Fibroblast of gingiva (primary cell): Measurements from ENCODE around the gene AIM2.
"Not testable (repeated sequence)": the region's sequence is repeated elsewhere in the genome, so short reads cannot be mapped to it uniquely, and the experiment has no call there.

Experiments
- DNase-seq: peaks from one replicate; pipeline ENCODE4 v3.0.0-alpha.2; 2011; ENCODE audit warnings: low read depth

Gene AIM2

DNA sequence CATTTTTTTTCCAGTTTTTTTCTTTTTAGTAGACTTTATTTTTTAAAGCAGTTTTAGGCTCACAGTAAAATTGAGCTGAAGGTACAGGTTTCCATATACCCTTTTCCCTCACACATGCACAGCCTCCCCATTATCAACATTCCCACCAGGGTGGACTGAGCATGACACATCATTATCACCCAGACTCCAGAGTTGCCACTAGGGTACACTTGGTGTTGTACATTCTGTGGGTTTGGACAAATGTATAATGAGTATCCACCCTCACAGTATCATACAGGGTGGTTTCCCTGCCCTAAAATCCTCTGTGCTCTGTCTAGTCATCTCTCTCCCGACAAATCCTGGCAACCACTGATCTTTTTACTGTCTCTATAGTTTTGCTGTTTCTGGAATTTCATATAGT lies 3.0 kb upstream of the AIM2 start:
- DNase-seq = no peak

DNA sequence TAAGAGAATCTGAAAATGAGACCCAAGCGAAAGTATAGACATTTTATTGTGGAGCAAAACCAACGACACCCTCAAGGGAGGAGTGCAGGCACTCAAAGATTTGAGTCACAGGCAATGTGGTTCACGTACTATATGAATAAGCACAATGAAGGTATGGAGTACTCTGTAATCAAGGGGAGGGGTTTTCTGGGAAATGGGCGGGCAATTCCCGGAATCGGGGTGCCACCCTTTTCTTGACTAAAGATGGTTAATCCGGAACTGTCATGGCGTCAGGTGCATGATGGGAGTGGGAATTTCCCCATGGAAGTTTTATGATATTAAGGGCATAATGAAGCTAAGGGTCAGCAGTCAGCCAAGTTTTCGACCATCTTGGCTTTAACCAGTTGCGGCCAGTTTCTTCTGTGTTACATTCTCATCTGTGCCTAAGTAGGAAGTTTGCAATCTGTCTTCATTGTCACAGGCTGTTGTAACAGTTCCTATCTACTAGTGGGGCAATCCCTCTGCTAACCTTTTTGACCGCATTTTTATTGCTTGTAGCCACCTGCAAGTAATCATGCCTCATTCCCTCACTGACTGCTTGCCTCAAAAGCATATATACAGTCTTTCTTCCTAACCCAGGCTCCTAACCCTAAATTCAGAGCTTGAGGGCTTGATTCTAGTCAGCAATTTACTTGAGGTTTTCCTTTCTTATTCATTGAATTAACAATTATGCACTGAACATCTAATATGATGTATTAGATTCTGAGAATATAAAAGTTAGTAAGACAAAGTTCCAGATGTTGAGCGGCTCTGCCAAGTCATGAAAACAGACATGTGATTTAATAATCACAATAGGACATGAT lies 775 bp upstream of the AIM2 start:
- no peak for DNase-seq

DNA sequence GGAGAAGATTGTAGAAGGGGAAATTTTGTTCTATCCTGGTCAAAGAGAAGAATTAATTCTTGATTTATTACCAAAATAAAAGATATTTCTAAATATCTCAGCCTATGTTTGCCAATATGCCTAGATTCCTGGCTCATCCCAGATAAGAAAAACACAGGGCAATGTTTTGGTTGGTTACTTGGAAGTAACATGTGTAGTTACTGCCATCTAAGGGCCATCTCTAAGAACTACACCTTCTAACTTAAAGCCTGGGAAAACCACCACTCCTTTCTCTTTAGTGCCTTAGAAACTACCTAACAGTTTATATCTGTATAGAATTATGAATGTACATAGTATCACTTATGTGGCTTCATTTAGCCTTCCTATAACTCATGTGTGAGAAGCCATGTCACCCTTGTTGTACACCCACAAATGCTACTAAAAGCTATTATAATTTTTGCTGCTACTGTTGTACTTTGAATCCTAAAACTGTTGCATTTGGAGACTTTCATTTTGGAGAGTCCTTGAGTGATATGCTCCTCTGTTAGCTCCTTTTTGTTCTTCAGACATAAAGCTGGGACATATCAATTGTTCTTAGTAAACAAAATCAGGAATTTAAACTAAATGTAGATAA lies 4.5 kb downstream of the AIM2 start:
- peak; percentile 70 for DNase-seq

DNA sequence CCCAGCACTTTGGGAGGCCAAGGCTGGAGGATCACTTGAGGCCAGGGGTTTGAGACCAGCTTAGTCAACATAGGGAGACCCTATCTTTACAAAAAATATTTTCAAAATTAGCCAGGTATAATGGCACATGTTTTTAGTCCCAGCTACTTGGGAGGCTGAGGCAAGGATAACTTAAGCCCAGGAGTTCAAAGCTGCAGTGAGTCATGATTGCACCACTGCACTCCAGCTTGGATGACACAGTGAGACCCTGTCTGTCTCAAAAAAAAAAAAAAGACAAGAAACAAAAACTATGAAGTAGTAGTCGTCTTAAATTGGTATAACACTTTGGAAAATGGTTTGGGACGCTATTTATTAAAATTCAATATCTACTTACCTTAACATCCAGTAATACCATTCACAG lies 7.7 kb downstream of the AIM2 start:
- peak; percentile 43 for DNase-seq

DNA sequence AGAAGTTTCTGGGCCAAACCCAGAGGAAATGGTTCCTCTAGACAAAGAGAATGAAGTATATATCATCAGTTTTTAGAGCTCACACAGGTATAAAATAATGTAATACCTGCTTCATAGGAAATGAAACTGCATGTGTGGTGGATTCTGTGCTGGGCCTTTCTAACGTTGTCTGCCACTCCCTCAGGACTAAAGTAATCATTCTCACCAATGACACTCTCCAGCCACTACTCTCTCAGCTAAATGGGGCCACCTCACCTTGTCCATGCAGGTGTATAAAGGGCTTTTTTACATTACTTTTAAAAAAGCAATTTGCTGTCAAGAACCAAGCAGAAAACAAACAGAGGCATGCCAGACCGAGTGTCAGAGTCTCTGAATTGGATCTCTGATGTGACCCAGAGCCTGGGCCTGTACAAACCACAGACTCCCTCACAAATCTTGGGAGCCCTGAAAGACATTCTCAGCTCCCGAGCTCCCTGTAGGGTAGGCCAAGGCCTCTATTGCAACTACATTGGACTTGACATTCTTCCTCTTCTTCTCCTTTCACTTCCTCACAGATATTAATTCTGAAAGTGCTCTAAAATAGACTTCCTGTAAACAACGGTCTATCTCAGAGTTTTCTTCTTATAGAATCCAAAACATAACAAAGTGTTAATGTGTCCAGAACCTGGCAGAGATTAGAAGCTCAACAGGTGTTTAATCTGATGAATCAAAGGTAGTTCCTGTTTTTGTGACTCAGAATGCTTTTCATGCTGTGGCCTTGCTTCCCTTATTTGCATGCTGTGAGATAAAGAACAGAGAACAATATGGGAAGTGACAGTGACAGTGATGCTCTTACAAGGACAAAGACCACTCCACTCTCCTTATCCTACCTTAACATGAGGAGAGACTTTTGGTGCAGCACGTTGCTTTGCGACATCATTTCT lies 8.6 kb downstream of the AIM2 start:
- DNase-seq = no peak

DNA sequence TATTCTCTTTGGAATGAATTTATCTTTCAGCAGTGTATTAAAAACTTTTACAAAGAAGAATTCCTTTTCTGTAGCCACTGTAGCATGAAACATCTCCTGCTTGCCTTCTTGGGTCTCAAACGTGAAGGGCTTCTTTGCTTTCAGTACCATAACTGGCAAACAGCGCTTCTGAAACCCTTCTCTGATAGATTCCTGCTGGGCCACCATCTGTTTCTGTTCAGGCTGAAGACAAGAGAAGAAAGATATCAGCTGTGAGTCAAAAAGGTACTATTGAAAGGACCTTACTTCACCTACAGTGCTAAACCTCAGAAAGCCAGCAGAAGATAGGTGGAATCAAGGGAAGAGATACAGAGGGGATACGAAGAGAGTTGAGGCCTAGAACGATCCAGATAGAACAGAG lies 10.5 kb downstream of the AIM2 start:
- no peak for DNase-seq

DNA sequence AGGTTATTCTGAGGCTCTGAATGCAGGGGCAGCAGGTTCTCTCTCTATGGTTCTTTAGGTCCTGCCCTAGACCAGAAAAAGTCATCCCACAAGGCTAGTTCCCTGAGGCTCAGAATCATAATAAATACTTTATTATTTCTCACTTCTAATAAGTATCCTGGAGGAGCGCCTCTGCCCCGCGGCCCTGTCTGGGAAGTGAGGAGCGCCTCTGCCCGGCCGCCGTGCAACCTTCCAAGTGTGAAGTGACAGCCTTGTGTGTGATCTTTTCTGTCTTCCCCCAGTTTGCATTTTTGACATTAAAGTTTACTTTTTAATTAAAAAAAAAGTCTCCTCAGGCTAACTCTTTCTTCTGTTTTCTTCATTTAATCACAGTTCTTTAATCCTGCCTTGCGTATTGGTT lies 11.5 kb downstream of the AIM2 start:
- DNase-seq = no peak

DNA sequence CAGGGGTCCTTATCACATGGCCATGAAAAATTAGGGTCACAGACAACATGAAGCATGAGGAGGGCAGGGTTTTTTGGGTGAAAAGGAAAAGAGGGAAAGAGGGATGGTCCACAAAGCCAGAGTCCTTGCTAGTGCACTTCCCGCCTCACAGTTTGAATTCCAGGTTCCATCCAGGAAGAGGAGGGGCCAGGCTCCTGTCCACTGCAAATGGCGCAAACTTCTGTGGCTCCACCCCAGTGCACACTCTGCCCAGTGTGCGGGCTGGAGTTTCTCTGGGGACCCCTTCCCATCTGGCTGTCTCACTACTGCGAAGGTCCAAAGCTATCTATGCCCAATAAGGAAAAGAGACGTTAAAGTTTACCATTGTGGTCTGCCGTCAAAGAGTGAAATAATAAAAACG lies 17.8 kb downstream of the AIM2 start:
- no peak for DNase-seq

DNA sequence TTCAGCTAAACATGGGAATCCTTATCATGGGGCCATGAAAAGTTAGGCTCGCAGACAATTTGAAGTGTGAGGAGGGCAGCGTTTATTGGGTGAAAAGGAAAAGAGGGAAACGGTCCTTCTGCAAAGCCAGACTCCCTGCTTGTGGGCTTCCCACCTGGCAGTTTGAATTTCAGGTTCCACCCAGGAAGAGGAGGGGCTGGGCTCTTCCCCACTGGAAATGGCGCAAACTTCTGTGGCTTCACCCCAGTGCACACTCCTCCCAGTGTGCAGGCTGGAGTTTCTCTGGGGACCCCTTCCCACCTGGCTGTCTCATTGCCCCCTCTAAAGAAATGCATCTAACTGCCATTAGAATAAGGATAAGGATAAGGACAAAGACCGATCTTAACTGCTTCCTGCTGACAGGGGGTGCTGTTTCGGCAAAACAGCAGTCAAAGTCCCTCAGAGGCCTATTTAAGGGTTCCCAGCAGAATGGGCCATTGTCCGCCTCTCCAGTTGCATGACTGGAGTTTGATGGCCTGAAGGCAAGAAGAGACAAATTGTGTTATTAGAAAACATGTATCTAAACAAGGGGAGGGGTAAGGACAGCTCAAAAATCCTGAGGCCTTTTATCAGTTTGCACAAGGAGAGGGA lies 20.4 kb downstream of the AIM2 start:
- no peak for DNase-seq

DNA sequence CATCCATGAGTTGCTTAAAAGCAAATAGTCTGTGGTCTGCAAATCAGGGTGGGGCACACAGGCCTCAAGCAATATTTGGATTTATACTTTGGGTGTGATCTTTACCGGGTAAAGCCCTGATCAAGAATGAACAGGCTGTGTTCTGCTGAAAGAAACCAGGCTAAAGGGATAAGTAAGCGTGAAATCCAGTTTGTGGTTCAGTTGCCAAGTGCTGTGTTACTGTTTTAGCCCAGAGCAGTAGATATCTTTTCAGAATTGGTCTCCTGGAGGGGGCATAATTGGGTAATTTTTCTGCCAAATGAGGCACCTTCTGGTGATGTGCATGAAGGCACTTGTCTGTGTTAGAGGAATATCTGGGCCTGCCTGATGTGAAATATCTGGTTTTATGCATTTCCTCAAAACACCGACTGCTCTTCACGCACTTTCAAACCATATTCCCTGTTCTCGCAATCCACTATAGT lies 21.4 kb downstream of the AIM2 start:
- DNase-seq = no peak

DNA sequence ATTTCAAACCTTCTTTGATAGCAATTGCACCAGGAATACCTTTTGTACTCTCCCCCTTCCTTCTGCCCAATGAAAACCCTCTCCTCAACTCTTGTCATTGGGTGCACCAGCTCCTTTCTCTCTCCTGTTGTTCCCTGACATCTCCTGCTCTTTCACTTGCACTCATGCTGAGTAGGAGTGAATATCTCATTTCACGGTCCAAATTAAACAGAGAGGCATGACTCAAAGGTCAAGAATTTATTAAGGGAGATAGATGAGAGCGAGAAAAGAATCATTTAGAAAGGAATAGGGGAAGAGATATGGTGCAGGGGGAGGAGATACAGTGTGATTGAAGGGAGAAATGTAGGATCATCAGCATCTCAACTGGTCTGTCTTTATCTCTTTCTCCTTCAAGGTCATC lies 22.1 kb downstream of the AIM2 start:
- no peak for DNase-seq

DNA sequence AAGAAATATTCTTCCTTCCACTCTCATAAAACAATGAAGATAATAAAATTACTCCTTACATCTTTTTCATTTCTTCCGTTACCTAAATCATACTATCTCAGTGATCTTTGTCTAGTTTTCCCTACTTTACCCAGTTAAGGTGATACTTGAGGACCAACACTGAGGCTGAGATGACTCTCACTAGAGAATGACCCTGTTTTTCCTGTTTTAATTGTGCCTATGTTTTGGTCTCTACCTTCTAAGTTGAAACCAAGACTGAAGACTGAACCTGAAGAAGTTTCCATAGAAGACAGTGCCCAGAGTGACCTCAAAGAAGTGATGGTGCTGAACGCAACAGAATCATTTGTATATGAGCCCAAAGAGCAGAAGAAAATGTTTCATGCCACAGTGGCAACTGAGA lies 25.1 kb downstream of the AIM2 start:
- DNase-seq = no peak

DNA sequence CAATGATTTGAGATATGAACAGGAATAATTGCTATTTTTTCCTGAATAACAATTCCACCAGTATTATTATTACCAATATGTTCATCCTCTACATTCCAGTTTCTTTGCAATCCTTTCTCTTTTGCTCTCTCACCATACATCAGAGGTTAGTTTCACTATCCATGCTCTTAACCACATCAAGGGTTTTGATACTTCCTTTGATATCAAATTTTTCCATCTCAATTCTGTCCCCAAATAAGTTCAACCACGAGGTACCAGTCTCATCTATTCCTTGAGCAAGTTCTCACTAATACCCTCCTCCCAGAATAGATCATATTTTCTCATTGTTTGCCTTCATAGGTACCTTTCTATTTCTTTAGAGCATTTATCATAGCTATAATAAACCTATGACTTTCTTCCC lies 30.1 kb downstream of the AIM2 start:
- not testable (repeated sequence) for DNase-seq

DNA sequence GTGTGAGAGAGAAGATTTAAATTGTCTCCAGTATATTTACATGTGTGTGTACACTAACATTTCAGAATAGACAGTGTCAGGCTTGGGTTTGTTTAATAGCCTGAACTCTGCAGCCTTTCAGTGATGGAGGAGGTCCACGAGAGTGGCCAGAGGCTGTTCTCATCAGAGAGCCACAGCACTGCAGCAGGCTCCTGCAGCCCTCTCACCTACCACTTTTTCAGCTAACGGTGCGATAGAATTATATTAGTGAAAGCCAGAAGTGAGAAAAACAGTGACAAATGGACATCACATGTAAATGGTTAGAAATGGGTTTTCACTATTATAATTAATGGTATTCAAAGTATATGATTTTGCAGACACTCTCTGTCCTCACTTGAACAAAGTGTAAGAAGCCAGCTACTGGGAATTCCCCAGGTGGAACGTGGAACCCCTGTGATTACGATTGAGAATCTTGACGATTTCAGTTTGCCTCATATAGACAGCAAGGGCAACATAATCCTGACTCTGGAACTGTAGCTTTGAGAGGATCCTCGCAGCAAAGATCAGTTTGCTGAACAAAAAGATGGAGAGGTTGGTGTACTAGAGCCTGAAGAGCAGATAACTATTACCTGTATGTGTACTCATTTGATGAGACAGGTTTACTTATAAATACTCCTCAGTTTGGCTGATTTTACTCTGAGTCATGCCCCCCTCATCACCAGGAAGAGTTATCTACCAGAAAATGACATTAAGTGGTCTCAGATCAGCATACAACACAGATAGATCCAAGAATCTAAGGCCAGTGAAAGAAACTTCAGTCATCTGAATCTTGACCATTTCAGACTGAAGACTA lies 35.5 kb downstream of the AIM2 start:
- no peak for DNase-seq

DNA sequence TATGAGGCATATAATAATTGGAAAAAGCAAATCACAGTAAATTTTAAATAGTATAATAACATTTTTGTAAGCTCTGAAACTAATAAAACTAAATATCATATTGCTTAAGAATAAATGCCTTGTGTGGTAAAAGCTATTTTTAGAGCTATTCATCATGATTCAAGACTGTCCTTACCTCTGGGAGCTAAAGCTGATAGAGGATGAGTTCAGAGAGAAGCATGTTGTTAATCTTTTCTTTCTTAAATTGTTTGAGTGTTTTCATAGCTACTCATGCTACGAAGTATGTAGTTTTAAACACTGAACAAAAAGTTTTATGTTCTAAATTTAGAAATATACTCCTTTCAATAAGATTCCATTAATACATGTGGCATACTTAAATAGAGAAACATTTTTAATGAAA lies 36.4 kb downstream of the AIM2 start:
- peak; percentile 68 for DNase-seq

DNA sequence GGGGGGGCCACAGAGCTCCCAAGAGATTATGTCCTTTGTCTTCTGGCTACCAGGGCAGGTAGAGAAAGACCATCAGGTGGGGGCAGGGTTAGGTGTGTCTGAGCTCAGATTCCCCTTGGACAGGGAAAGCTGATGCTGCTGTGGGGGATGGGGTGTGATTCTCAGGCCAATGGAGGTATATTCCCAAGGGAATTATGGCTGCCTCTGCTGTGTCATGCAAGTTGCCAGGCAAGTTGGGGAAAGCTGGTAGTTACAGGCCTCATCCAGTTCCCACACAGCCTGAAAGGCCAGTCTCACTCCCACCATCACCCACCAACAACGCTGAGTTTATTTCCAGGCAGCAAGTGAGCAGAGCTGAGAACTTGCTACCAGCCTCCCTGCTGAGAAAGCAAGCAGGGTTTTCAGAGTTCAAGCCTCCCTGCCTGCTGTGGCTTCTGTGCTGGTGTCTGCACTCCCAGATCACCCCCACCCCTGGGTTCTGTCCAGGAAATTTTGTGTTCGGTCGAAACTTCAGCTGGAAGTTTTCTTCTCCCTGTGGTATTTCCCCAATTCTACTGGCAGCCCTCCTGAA lies 45.6 kb downstream of the AIM2 start:
- DNase-seq = no peak

DNA sequence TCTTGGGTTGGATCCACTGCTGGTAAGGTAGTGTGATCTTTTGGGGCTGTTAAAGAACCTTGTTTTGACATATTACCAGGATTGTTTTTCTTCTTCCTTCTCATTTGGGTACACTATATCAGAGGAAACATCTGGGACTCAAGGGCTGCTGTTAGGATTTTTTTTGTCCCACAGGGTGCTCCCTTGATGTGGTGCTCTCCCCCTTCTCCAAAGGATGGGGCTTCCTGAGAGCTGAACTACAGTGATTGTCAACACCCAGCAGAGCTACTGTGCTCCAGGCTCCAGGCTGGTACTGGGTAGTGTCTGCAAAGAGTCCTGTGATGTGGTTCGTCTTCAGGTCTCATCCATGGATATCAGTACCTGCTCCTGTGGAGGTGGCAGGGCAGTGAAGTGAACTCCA lies 46.3 kb downstream of the AIM2 start:
- no peak for DNase-seq

DNA sequence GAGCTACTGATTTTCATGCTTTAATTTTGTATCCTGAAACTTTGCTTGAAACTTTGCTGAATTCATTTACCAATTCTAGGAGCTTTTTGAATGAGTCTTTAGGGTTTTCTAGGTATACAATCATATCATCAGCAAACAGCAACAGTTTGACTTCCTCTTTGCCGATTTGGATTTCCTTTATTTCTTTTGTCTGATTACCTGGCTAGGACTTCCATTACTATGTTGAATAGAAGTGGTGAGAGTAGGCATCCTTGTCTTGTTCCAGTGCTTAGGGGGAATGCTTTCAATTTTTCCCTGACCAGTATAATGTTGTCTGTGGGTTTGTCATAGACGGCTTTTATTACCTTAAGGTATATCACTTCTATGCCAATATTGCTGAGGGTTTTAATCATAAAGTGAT lies 49.7 kb downstream of the AIM2 start:
- DNase-seq = not testable (repeated sequence)

DNA sequence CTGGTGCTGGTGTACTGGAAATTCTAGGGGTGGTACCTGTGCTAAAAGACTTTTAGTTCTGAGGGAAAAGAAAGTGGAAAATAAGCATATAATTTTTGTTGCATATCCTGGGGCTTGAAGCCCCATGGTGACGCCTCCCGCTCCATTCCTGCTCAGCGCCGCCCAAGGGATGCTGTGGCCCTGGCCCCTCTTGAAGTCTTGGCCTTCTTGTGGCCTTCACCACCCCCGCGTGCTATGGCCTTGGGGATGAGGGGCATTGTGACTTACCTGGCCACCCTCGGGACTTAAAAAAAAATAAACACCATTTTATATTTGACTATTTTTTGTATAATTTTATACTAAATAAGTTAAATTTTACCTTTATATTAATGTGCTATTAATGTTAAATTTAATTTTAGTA lies 51.5 kb downstream of the AIM2 start:
- DNase-seq = no peak

DNA sequence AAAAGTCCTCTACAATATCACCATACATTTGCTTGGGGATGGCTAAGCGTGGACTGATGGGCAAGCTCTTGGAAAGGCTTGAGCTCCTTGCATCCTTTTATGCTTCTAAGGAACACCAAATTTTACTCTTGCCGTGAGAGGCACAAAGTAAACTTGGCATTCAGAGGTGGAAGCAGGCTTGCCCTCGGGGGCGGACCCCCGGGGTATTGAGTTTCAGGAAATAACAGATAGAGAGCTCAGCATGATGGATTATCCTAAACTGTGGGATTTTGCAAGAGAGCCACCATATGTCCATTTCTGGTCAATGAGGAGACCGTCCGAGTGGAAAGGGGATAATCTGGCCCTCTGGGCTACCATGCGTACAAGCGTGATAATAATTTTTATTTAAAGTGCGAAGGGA lies 52.8 kb downstream of the AIM2 start:
- no peak for DNase-seq

DNA sequence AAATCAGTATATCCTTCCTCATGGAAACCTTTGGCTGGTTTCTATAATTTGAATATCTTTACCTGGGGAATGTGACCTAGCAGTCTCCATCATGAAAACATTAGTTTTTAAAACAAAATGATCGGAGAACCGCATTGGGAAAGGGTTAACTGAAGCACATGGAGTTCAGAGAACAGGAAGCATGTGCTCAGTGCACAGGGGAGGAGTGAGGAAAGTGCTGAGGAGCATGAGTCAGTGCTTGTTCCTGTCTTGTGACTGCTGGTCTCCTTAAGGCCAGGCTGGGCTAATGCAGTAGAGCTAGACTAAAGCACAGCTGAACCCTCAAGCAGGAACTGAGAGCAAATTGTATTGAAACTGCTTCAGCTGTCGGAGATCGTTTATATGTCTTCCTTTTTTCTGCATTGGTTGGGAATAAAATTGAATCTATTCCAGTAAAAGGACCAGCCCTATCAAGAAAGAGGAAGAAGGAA lies 61.1 kb downstream of the AIM2 start:
- peak; percentile 81 for DNase-seq
